ENCODE measurements around the gene ALAS1. TPM values are rescaled to one million over a fixed set of nuclear protein-coding genes. Genes with fewer than 3 reads are reported as not detected.

Gene ALAS1
- total RNA-seq, 4 donors from 2014 or later, result 31.1 to 50.5 (median 38.9) TPM

- Histone ChIP-seq H3K36me3 (peaks cover 0 to 29% (median 14%) of the 10 kb centered on the region in 4 donors), H3K4me1 (peaks cover 44 to 82% (median 77%) of the 10 kb centered on the region in 4 donors), H3K27me3 (no peaks in the 10 kb centered on the region), H3K9me3 (no peaks in the 10 kb centered on the region), H3K4me3 (peak overlapping the region; percentile 75 to 96 (median 85)), H3K27ac (replicated peaks in 1 of 4) (peak overlapping the region; percentile 89 to 94 (median 91))
- TF ChIP-seq CTCF (IDR thresholded peaks at IDR 0.05) (no peak), POLR2AphosphoS5 (IDR thresholded peaks at IDR 0.05) (no peak), POLR2A (IDR thresholded peaks at IDR 0.05; ENCODE audit: low read depth) (no peak), EP300 (IDR thresholded peaks at IDR 0.05) (no peak)
- DNase-seq (ENCODE audit: extremely low spot score), result no peak
- 74% methylated on average over 6 of the region's 6 CpGs for WGBS
- intact Hi-C loops (cut with DNase I), result no loop called here
Observed at GRCh38 chr3:52237006-52237656, 39.2 kb downstream of the ALAS1 start.

- H3K4me1 ChIP-seq, result peaks cover 44 to 76% (median 71%) of the 10 kb centered on the region in 4 donors
- peaks cover 0 to 24% (median 11%) of the 10 kb centered on the region in 4 donors for H3K36me3 ChIP-seq
- peak overlapping the region; percentile 75 to 96 (median 85) for H3K4me3 ChIP-seq
Observed at GRCh38 chr3:52237657-52238172, 39.8 kb downstream of the ALAS1 start.

GRCh38 chr3:52238193-52238760, 40.3 kb downstream of the ALAS1 start:
- WGBS, result 10% methylated on average over 11 of the region's 11 CpGs
- peak overlapping the region; percentile 89 to 94 (median 91) for H3K27ac ChIP-seq (replicated peaks in 1 of 4)
- peak overlapping the region; percentile 75 to 96 (median 85) for H3K4me3 ChIP-seq
- no peaks in the 10 kb centered on the region for H3K27me3 ChIP-seq
- DNase-seq (ENCODE audit: extremely low spot score), result no peak
- peaks cover 0 to 18% (median 9%) of the 10 kb centered on the region in 4 donors for H3K36me3 ChIP-seq
- no peaks in the 10 kb centered on the region for H3K9me3 ChIP-seq
- H3K4me1 ChIP-seq, result peaks cover 39 to 70% (median 66%) of the 10 kb centered on the region in 4 donors
- TF ChIP-seq EP300 (IDR thresholded peaks at IDR 0.05) (no peak), POLR2AphosphoS5 (IDR thresholded peaks at IDR 0.05) (no peak), CTCF (IDR thresholded peaks at IDR 0.05) (no peak), POLR2A (IDR thresholded peaks at IDR 0.05; ENCODE audit: low read depth) (no peak)
- intact Hi-C loops (cut with DNase I), result loop anchor here (2.0 kb wide), 1 partner anchor 41 kb away; the partner anchor contains the start of gene WDR82

More at GRCh38 chr3:52237657-52238172, 39.8 kb downstream of the ALAS1 start:
- WGBS, result 0% methylated on average over 6 of the region's 8 CpGs
- H3K27me3 ChIP-seq, result no peaks in the 10 kb centered on the region
- TF ChIP-seq POLR2AphosphoS5 (IDR thresholded peaks at IDR 0.05) (peak; percentile 48 to 65), EP300 (IDR thresholded peaks at IDR 0.05) (no peak)
- DNase-seq (ENCODE audit: extremely low spot score), result no peak
- no peaks in the 10 kb centered on the region for H3K9me3 ChIP-seq
- H3K27ac ChIP-seq (replicated peaks in 1 of 4), result peak overlapping the region; percentile 89 to 94 (median 91)
- intact Hi-C loops (cut with DNase I), result loop anchor here (2.0 kb wide), 1 partner anchor 41 kb away; the partner anchor contains the start of gene WDR82

- no peaks in the 10 kb centered on the region for H3K27me3 ChIP-seq
- peak within 1 kb of the TSS; percentile 75 to 96 (median 85) for H3K4me3 ChIP-seq
- no peaks in the 10 kb centered on the region for H3K9me3 ChIP-seq
- intact Hi-C loops (cut with DNase I), result loop anchor here (2.0 kb wide), 1 partner anchor 40 kb away; the partner anchor contains the start of gene WDR82
- H3K4me1 ChIP-seq, result peaks cover 37 to 66% (median 62%) of the 10 kb centered on the region in 4 donors
- peak within 1 kb of the TSS; percentile 89 to 94 (median 91) for H3K27ac ChIP-seq (replicated peaks in 1 of 4)
- DNase-seq (ENCODE audit: extremely low spot score), result no peak
- H3K36me3 ChIP-seq, result peaks cover 0 to 12% (median 6%) of the 10 kb centered on the region in 4 donors
- peak; percentile 36 for TF ChIP-seq POLR2A (IDR thresholded peaks at IDR 0.05; ENCODE audit: low read depth)
- peak; percentile 42 to 55 (median 43) for TF ChIP-seq CTCF (IDR thresholded peaks at IDR 0.05)
- TF ChIP-seq EP300 (IDR thresholded peaks at IDR 0.05), result no peak
- peak; percentile 67 to 89 for TF ChIP-seq POLR2AphosphoS5 (IDR thresholded peaks at IDR 0.05)
- 0% methylated on average over 12 of the region's 92 CpGs for WGBS
Observed at GRCh38 chr3:52238761-52239701, 41.1 kb downstream of the ALAS1 start, which contains the start of gene TWF2. TWF2 (minus strand) TSS chr3:52239158; CDS start chr3:52239016, 142 bp downstream.

Data from esophagus muscularis mucosa (tissue), 4 donors.